HG03159 (cell line): Measurements from ENCODE around the gene SOAT2.
"Not testable (repeated sequence)": the region's sequence is repeated elsewhere in the genome, so short reads cannot be mapped to it uniquely, and the experiment has no call there.

ENCODE experiments used
- ATAC-seq: cut with Tn5 transposase; IDR thresholded peaks from one replicate; pipeline ENCODE4 v1.9.1; 2021; ENCODE audit warnings: mild to moderate bottlenecking, moderate library complexity; ENCODE audit not compliant: unreplicated experiment

The SOAT2 gene

DNA sequence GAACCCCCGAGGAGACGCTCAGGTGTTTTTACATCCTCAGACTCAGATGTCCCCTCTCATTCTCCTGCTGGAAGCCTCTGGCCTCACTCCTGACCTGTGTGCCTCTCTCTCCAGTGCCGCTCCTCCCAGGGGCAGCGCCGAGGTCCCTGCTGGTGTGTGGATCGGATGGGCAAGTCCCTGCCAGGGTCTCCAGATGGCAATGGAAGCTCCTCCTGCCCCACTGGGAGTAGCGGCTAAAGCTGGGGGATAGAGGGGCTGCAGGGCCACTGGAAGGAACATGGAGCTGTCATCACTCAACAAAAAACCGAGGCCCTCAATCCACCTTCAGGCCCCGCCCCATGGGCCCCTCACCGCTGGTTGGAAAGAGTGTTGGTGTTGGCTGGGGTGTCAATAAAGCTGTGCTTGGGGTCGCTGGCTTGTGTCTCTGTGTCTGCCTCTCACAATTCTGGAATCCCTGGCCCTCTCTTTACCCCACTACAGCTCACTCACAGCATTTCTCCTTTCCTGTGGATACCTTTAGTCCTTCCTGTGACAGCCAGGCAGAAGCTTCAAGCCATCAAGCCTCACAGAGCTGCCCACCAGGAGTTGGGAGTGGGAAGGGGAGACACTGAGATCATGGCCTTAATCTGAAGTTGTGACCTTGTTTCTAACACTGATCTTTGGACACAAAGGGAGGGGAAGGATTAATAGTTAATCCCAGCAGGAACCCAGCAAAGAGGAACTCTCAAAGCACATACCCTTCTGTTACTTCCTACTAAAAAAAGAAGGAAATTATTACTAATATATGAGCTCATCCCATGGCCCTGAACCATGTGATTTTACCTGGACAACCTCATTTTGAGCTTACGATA, 1.1 kb upstream of the SOAT2 start:
- ATAC-seq: no peak

DNA sequence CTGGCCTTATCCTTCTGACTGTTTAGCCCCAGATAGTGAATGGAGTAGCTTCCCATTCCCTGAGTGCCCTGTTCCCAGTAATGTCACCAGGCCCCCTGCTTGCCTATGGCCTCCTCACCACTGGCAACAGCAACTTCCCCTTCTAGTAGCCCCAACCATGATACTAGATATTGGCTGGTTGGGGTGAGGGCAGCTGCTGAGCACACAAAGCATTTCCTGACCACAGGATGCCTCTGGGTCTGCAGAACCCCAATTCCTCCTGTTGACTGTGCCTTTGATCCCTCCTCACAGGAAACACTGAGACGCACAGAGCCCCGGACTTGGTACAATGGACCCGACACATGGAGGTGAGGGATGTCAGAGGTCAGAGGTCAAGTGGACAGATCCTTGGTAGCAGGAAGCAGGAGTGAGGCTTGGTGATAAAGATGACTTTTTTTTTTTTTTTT, 597 bp downstream of the SOAT2 start:
- ATAC-seq: no peak

DNA sequence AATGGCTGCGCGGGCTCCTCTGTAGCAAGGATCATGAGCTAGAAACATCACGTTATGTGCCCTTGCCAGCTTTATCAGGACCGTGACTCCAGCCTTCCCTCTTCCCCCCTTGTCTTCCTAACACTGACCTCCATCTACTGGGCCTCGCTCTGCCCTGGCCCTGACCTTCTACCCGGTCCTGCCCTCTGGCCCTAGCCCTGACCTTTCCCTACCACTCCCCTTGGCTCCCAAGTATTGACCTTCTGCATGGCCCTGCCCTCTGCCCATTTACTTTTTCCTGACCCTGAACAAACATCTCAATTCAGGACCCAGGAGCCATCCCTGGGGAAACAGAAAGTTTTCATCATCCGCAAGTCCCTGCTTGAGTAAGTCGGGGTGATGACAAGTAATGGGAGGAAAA, 2.0 kb downstream of the SOAT2 start:
- no peak for ATAC-seq

DNA sequence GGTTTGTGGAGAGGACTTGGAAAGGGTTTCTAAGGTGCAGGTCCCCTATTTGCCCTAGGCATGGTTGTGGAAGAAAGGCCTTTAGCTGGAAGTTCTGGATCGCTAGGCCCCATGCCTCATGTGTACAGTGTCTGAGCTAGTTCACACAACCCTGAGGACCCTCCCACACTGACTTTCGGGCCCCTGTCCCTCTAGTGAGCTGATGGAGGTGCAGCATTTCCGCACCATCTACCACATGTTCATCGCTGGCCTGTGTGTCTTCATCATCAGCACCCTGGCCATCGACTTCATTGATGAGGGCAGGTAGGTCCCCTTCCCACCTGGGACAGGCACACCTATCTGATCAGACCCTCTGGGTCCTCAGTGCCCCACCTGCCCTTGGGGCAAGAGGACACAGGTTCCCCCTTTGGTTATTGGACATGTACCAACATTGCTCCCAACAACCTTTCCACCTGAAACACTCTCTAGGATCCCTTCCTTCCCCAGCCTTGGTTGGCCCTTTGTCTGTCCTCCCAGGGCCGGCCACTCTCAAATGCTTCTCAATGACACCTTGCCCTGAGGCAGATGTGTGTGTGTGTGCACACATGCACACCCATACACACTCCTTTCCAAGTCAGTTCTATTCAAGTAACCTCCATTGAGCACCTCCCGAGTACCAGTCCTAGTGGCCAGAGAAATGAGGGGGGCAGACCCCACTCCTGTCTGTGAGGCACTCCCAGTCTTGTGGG, 2.6 kb downstream of the SOAT2 start:
- ATAC-seq: no peak

DNA sequence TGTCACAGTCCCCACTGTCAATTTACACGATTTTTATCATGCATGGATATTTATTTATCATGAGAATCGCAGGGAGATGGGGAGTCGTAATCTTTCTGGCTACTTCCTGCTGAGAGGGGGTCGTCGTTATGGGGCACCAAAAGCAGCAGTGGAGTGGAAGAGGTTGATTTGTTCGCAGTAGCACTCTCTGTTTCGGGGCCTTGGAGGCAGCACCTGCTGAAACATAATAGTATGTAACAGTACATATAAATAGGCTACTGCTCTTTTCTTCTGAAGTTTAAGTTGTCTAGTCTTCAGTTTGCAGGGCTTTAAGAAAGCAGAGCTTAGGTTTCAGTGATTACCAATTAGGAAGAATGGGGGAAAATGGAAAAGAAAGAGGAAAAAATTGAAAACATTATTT, 3.8 kb downstream of the SOAT2 start:
- ATAC-seq: no peak

DNA sequence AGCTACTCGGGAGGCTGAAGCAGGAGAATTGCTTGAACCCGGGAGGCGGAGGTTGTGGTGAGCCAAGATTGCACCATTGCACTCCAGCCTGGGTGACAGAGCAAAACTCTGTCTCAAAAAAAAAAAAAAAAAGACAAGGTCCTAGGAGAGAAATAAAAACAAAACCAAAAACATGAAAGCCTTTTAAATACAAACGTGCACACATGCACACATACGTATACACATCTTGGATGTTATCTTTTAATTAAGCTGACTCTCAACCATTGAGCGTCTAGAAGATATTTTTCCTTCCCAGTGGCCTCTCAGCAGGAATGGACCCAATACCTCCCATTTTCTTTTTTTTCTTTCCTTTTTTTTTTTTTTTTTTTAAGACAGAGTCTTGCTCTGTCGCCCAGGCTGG, 9.1 kb downstream of the SOAT2 start:
- ATAC-seq: not testable (repeated sequence)

DNA sequence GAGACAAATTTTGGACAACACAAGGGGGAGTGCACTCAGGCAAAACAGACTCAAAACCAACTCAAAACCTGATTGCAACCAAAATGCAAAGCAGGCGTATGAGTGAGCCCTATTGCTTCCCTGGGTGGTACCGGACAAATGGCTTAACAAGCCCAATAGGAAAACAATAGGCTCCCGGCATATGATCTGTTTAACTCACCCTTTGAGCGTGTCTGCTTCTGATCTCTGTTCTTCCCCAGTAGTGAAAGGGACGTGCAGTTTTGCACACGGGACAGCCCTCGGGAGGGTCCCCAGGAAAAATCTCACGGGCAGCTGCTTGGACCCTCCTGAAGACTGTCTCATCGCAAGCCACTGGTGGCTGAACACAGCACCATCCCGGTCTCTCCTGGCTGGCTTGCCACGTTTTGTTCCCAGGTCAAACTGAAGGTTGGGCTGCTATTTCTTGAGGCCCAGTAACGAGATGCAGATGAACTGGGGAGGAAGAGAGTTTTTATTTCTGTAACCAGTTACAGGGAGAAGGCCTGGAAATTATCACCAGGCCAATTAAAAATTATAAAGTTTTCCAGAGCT, 9.9 kb downstream of the SOAT2 start:
- no peak for ATAC-seq

DNA sequence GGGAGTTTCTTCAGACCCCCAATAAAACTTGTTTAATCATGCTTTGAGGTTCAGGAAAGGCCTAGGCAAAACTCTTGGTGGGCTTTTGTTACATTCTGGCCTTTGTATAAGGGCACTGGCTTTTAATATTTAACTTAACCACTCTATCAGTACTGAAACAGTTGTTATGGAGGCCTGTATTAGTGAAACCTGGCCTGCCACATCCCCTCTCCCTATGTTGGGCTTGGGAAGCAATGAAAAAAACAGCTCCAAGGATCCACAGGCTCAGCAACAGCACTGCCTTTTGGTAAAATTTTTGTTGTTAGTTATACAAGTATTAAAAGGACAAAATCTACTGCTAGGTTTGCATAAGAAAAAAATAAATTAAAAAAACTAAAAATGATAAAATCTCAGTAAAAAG, 10.7 kb downstream of the SOAT2 start:
- no peak for ATAC-seq

DNA sequence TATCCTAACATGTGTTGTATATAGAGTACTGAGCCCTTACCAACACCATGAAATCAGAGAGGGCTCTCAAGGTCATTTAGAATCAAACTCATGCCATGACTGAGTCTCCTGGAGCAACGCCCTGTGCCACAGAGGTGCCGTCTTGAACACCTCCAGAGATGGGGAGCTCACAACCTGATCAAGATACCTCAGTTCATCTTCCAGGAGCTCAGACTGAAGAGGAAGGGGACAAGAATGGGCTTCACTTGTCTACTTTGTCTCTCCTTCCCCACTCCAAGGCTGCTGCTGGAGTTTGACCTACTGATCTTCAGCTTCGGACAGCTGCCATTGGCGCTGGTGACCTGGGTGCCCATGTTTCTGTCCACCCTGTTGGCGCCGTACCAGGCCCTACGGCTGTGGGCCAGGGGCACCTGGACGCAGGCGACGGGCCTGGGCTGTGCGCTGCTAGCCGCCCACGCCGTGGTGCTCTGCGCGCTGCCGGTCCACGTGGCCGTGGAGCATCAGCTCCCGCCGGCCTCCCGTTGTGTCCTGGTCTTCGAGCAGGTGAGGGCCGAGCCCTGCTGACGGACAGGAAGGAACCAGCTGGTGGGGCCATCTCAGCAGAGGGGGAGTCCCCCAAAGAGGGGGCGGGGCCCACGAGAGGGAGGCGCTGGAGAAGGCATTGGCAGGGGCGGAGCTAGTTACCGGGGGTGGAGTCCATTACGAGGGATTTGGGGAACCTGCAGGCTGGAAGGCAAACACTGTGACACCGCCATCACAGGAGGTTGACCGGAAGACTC, 12.0 kb downstream of the SOAT2 start:
- no peak for ATAC-seq

DNA sequence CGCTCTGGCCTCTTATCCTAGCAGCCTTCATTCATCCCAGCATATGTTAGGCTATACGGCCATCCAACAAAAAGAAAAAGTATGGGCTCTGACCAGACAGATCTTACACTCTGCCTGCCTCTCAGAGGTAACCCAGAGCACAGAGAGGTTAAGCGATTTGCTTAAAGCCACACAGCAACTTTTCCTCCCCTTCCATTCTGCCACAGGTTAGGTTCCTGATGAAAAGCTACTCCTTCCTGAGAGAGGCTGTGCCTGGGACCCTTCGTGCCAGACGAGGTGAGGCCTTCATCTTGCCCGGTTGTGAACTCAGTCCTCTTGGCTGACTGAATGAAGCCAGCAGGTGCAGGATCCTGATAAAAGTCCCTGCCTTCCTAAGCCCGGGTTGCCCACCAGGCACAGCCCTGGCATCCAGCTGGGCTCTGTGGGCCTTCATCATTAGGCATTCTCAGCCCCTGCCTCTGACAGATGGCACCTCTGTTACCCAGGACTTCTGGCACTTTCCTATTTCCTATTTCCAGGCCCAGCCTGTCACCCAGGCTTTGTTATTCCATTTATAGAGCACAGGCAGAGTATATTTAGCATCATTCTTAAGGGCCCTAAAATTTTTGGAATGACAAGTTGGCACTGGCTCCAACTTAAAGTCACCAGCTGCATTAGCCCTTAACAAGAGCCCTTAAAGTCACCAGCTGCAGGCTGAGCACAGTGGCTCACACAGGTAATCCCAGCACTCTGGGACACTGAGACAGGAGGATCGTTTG, 12.8 kb downstream of the SOAT2 start:
- ATAC-seq: no peak

DNA sequence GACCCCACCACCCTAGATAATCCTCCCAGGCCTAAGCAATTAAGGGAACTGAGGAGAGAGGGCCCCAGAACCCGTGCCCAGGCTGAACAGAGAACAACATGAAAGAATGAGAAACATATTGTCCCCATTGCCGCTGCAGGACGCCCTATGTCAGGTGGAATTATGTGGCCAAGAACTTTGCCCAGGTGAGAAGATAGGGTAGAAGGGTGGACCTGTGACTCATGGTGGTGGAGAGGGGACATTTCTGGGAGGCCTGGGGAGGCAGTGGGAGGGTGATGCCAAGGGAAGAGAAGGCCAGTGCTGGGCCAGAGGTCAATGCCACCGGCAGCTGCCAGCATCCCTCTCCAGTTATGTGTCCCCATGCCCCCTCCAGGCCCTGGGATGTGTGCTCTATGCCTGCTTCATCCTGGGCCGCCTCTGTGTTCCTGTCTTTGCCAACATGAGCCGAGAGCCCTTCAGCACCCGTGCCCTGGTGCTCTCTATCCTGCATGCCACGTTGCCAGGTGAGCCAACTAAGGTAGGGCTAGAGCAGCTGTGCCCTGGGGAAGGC, 15.5 kb downstream of the SOAT2 start:
- no peak for ATAC-seq

DNA sequence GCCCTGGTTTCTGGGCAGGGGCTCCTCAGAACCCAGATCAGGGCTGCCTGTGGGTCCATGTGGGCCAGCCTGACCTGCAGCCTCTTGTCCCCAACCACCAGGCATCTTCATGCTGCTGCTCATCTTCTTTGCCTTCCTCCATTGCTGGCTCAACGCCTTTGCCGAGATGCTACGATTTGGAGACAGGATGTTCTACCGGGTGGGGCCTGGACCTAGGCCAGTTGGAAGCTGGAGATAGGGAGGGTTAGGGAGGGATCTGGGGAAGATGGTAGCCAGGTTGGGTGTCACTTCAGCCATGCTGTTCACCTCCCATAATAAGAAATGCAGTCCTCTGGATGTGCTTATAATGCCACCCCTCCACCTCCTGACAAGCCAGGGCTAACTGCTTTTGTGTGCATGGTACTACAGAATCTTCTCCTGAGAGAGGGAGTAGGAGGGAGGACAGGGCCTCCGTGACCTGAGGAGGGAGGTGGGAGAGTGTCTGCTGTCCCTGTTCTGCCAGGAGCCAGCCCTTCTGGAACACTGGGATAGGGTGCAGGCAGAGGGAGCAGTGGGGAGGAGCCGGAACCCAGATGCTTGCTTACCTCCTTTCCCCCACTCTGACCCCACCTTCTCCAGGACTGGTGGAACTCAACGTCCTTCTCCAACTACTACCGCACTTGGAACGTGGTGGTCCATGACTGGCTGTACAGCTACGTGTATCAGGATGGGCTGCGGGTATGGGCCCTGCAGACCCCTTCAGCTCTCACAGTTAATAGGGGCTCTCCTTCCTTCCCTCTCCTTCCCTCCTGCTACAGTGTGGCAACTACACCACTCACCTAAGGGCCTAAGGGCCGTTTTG, 17.6 kb downstream of the SOAT2 start:
- ATAC-seq: no peak

DNA sequence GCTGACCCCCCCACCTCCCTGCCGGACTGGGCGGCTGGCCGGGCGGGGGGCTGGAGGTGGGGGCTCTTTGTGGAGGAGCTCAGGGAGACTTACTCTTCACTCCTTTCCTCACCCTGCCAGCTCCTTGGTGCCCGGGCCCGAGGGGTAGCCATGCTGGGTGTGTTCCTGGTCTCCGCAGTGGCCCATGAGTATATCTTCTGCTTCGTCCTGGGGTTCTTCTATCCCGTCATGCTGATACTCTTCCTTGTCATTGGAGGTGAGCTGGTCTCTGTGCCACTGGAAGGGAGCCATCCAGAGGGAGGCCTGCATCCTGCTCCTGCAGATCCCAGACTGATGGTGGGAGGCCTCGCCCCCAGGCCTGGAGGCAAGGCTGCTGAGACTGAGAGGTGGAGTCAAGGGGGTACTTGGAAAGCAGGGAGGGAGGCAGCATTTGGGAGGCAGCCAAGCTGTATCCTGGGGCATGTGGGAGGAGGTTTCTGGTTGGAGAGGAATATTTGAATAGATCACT, 19.7 kb downstream of the SOAT2 start:
- ATAC-seq: no peak

DNA sequence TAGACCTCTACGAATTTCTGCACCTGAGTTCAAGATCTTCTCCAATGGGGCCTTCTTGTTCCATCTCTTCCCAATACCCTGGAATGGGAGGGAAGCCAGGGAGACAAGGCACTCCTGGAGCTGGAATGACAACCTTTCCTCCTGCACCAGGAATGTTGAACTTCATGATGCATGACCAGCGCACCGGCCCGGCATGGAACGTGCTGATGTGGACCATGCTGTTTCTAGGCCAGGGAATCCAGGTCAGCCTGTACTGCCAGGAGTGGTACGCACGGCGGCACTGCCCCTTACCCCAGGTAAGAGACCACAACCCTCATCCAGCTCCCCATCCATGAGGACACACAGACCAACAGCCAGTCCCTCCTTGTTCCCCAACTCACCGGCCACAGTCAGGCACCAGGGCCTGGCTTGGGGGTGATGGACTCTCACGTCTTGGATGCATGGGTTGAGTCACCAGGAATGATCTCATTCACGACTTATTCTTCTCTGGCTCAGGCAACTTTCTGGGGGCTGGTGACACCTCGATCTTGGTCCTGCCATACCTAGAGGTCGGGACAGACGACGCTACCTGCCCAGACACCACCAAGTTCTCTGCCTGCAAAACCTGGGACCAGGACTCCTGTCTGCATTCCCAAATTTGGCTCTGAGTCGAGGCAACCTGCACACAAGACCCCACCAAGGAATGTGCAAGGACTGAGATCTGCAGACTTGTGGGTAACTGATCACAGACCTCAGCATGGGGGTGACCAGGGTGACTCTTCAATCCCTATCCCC, 20.5 kb downstream of the SOAT2 start:
- ATAC-seq: no peak

DNA sequence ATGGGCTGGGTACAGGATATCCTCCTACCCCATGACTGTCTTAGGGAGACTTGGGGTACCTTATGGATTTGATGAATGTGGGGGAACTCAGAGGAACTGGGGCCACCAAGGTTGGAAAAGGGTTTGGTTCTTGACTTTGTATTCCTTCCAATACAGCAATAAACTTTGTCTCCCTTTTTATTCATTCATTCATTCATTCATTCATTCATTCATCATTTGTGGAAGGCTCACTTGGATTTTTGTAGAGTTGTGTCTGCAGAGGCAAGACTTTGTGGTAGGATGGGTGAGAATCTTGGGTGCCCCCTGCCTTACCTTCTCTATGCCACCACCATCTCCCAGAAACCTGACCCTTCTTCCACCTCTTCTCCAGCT, 21.1 kb downstream of the SOAT2 start:
- no peak for ATAC-seq

DNA sequence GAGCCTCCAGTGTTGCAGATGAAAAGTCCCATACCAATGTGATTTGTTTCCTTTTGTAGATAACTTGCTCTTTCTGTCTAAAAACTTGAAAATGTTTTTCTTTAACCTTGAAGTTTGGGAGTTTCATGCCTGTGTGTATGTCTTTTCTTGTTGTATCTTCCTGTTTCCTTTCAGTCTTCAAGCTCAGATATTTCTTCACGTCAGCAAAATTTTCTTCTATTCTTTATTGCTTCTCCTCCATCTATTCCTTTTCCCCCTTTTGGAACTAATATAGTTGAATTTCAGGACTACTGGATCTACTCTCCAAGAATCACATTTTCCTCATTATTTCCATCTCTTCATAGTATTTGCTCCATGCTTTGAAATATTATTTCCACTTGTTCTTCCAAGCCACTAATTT, 23.9 kb downstream of the SOAT2 start:
- no peak for ATAC-seq

DNA sequence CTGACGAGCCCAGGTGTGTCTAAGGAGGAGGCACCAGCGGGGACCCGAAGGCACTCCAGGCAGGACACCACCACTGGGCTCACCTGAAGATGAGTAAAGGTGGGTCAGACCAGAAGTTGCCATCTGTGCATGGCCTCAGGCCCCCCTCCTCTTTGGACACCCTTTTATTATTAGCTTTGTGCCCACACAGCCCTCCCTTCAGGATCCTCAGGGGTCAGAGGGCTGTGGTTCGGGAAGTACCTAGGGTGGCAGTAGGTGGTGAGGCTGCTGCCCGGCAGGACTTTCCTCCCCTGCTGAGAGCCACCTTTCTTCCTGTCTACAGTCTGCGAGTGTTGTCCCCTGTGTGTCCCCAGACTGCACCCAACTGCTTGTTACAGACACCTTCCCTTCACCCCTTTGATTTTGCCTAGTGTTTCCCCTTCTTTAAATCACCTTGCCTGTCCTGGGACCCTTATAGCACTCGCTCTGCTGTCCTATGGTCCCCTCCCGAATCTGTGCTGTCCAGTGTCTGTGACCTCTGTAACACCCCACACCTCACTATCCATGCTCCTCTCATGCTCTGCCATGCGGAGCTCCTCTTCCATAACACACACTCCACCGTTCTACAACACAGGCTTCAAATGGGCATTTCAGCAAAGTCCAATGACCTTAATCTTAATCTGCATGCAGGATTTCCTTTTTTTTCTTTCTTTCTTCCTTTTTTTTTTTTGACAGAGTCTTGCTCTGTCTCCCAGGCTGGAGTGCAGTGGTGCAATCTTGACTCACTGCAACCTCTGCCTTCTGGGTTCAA, 25.7 kb downstream of the SOAT2 start:
- ATAC-seq: no peak

DNA sequence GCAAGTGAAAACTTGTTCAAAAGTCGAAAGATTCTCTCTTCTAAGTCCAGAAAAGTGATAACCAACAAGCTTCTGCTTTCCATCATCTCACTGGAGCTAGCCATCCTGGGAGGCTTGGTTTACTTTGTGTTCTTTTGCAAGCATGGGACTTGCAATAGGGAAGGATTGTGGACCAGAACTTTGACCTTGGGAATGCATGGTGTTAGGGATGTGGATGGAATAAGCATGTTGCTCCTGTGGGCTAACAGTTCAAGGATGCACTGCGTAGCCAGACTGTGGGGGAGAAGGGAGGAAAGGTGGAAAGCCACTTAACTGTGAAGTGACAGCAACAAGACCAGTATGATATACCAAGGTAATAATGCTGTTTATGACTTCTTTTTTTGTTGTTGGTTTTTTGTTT, 28.6 kb downstream of the SOAT2 start:
- no peak for ATAC-seq
